Mammary microvascular endothelial cell (primary cell): ENCODE results near the gene IRF9. TPM values are rescaled to one million over a fixed set of nuclear protein-coding genes. Genes with fewer than 3 reads are reported as not detected.

Source experiments
- total RNA-seq: library from RNA; depleted of rRNA; stranded (reverse); fragments of >200 nt; gene quantifications from 2 replicates; pipeline ENCODE4 v1.2.3, GENCODE V29; 2015

IRF9 gene
- total RNA-seq, 1 donor from 2014 or later = 55.8 TPM

Other genes starting within 250 kb of the IRF9 start
- 54.6 and 64.4 TPM in 2 replicates for gene DHRS4, start 207.5 kb upstream of the IRF9 start, total RNA-seq
- 16.9 and 24.7 TPM in 2 replicates for gene DHRS4L2, start 172.3 kb upstream of the IRF9 start, total RNA-seq
- gene CARMIL3, start 109.3 kb upstream of the IRF9 start, total RNA-seq = 0.05 TPM in 1 of 2 replicates, not detected in the other
- not detected in 2 replicates for gene CPNE6, start 89.7 kb upstream of the IRF9 start, total RNA-seq
- gene PCK2, start 67.0 kb upstream of the IRF9 start, total RNA-seq = 7.9 and 24.3 TPM in 2 replicates
- gene DCAF11, start 46.5 kb upstream of the IRF9 start, total RNA-seq = 43.6 and 46.1 TPM in 2 replicates
- 0.74 and 1.3 TPM in 2 replicates for gene NRL, start 46.3 kb upstream of the IRF9 start, total RNA-seq
- 0.10 TPM in 1 of 2 replicates, not detected in the other for gene FITM1, start 30.6 kb upstream of the IRF9 start, total RNA-seq
- 311 and 318 TPM in 2 replicates for gene PSME1, start 25.1 kb upstream of the IRF9 start, total RNA-seq
- 15.7 and 22.2 TPM in 2 replicates for gene EMC9, start 19.7 kb upstream of the IRF9 start, total RNA-seq
- 179 and 201 TPM in 2 replicates for gene PSME2, start 14.7 kb upstream of the IRF9 start, total RNA-seq
- 41.4 and 59.8 TPM in 2 replicates for gene RNF31, start 13.8 kb upstream of the IRF9 start, total RNA-seq
- gene REC8, start 10.8 kb downstream of the IRF9 start, total RNA-seq = 14.8 and 16.6 TPM in 2 replicates
- gene IPO4, start 27.6 kb downstream of the IRF9 start, total RNA-seq = 61.1 and 67.6 TPM in 2 replicates
- gene TM9SF1, start 34.2 kb downstream of the IRF9 start, total RNA-seq = 52.3 and 57.7 TPM in 2 replicates
- not detected in 2 replicates for gene TSSK4, start 44.4 kb downstream of the IRF9 start, total RNA-seq
- 44.2 and 49.3 TPM in 2 replicates for gene CHMP4A, start 52.2 kb downstream of the IRF9 start, total RNA-seq
- 15.8 and 15.9 TPM in 2 replicates for gene MDP1, start 54.8 kb downstream of the IRF9 start, total RNA-seq
- 259 and 294 TPM in 2 replicates for gene NEDD8, start 71.1 kb downstream of the IRF9 start, total RNA-seq
- 66.4 and 67.7 TPM in 2 replicates for gene GMPR2, start 71.7 kb downstream of the IRF9 start, total RNA-seq
- gene TINF2, start 81.4 kb downstream of the IRF9 start, total RNA-seq = 72.0 and 90.4 TPM in 2 replicates
- gene TGM1, start 101.9 kb downstream of the IRF9 start, total RNA-seq = 0.27 and 2.1 TPM in 2 replicates
- gene RABGGTA, start 110.3 kb downstream of the IRF9 start, total RNA-seq = 33.1 and 48.0 TPM in 2 replicates
- 25.0 and 29.0 TPM in 2 replicates for gene DHRS1, start 138.5 kb downstream of the IRF9 start, total RNA-seq
- 25.0 and 27.2 TPM in 2 replicates for gene NOP9, start 138.6 kb downstream of the IRF9 start, total RNA-seq
- 14.5 and 19.0 TPM in 2 replicates for gene CIDEB, start 146.7 kb downstream of the IRF9 start, total RNA-seq
- gene LTB4R2, start 148.9 kb downstream of the IRF9 start, total RNA-seq = 3.9 and 5.0 TPM in 2 replicates
- gene LTB4R, start 150.2 kb downstream of the IRF9 start, total RNA-seq = 12.9 and 16.3 TPM in 2 replicates
- gene ADCY4, start 173.8 kb downstream of the IRF9 start, total RNA-seq = 21.3 and 26.8 TPM in 2 replicates
- gene RIPK3, start 178.7 kb downstream of the IRF9 start, total RNA-seq = 2.3 and 4.4 TPM in 2 replicates
- gene NFATC4, start 206.9 kb downstream of the IRF9 start, total RNA-seq = 4.1 and 9.0 TPM in 2 replicates
- gene NYNRIN, start 237.7 kb downstream of the IRF9 start, total RNA-seq = 4.8 and 5.5 TPM in 2 replicates